ENCODE results near the gene NUP58. TPM values are rescaled to one million over a fixed set of nuclear protein-coding genes. Genes with fewer than 3 reads are reported as not detected.
"Not testable (repeated sequence)": the region's sequence is repeated elsewhere in the genome, so short reads cannot be mapped to it uniquely, and the experiment has no call there.

Gene NUP58
- total RNA-seq, 1 experiment from 2014 or later = 106 TPM

GRCh38 chr13:25353344-25353743 lies 51.9 kb downstream of the NUP58 start:
- Mint-ChIP-seq H3K4me1 (ENCODE audit: insufficient read depth, unreplicated experiment) (no peaks in the 10 kb centered on the region), H3K4me3 (ENCODE audit: unreplicated experiment) (no peak overlapping the region), H3K9me3 (ENCODE audit: unreplicated experiment) (no peaks in the 10 kb centered on the region), H3K27me3 (ENCODE audit: insufficient read depth, unreplicated experiment) (peaks cover 27% of the 10 kb centered on the region), H3K27ac (ENCODE audit: low read depth, unreplicated experiment) (no peak overlapping the region), H3K36me3 (ENCODE audit: insufficient read depth, unreplicated experiment) (peaks cover 4% of the 10 kb centered on the region)
- intact Hi-C loops (cut with micrococcal nuclease) = no loop called here
- BruUV-seq (replicated peaks) = no TSS peak
- no peak for DNase-seq (ENCODE audit: unreplicated experiment)
- ChIA-PET CTCF (interaction anchor here (0.7 kb wide), 1 partner anchor 414 kb away, joined by 3 read pairs; no protein-coding TSS in a partner anchor), POLR2A (interaction anchor here (1.2 to 1.3 kb wide), 2 partner anchors 33 to 74 kb away, joined by 3 read pairs; no protein-coding TSS in a partner anchor)
- TF ChIP-seq, protein P1, sequence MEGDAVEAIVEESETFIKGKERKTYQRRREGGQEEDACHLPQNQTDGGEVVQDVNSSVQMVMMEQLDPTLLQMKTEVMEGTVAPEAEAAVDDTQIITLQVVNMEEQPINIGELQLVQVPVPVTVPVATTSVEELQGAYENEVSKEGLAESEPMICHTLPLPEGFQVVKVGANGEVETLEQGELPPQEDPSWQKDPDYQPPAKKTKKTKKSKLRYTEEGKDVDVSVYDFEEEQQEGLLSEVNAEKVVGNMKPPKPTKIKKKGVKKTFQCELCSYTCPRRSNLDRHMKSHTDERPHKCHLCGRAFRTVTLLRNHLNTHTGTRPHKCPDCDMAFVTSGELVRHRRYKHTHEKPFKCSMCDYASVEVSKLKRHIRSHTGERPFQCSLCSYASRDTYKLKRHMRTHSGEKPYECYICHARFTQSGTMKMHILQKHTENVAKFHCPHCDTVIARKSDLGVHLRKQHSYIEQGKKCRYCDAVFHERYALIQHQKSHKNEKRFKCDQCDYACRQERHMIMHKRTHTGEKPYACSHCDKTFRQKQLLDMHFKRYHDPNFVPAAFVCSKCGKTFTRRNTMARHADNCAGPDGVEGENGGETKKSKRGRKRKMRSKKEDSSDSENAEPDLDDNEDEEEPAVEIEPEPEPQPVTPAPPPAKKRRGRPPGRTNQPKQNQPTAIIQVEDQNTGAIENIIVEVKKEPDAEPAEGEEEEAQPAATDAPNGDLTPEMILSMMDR (IDR thresholded peaks at IDR 0.05; ENCODE audit: unreplicated experiment) = no peak

DNA sequence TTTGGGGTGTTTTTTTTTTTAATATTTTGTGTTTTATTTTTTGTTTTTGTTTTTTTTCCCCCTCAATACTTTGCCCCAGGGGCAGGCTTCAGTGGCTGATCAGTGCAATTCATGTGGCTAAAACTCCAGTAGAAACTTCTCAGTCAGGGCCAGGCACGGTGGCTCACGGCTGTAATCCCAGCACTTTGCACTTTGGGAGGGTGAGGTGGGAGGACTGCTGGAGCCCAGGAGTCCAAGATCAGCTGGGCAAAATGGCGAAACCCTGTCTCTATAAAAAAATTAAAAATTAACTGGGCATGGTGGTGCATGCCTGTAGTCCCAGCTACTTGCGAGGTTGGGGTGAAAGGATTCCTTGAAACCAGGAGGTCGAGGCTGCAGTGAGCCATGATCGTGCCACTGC lies 53.0 kb downstream of the NUP58 start:
- BruUV-seq (replicated peaks) = no TSS peak
- no peak overlapping the region for H3K4me3 Mint-ChIP-seq (ENCODE audit: unreplicated experiment)
- TF ChIP-seq, protein P1 (IDR thresholded peaks at IDR 0.05; ENCODE audit: unreplicated experiment) = no peak
- H3K36me3 Mint-ChIP-seq (ENCODE audit: insufficient read depth, unreplicated experiment) = peaks cover 4% of the 10 kb centered on the region
- H3K9me3 Mint-ChIP-seq (ENCODE audit: unreplicated experiment) = no peaks in the 10 kb centered on the region
- peaks cover 27% of the 10 kb centered on the region for H3K27me3 Mint-ChIP-seq (ENCODE audit: insufficient read depth, unreplicated experiment)
- POLR2A ChIA-PET = no interaction called here
- intact Hi-C loops (cut with micrococcal nuclease) = no loop called here
- no peaks in the 10 kb centered on the region for H3K4me1 Mint-ChIP-seq (ENCODE audit: insufficient read depth, unreplicated experiment)
- CTCF ChIA-PET = no interaction called here
- H3K27ac Mint-ChIP-seq (ENCODE audit: low read depth, unreplicated experiment) = no peak overlapping the region
- no peak for DNase-seq (ENCODE audit: unreplicated experiment)

DNA sequence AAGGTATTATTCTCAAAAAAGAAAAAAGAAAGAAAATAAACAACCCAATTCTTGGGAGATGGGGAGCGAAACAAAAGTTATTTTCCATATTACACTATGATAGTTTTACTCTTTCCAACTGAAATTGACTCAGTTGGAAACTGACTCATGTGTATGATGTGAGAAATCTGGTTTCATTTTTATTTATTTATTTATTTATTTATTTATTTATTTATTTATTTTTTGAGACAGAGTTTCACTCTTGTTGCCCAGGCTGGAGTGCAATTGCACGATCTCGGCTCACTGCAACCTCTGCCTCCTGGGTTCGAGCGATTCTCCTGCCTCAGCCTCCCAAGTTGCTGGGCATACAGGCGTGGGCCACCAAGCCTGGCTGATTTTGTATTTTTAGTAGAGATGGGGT lies 59.0 kb downstream of the NUP58 start:
- POLR2A ChIA-PET; H3K27ac Mint-ChIP-seq (ENCODE audit: low read depth, unreplicated experiment); intact Hi-C loops (cut with micrococcal nuclease); CTCF ChIA-PET; H3K36me3 Mint-ChIP-seq (ENCODE audit: insufficient read depth, unreplicated experiment); BruUV-seq (replicated peaks); H3K4me1 Mint-ChIP-seq (ENCODE audit: insufficient read depth, unreplicated experiment); H3K9me3 Mint-ChIP-seq (ENCODE audit: unreplicated experiment); DNase-seq (ENCODE audit: unreplicated experiment); H3K27me3 Mint-ChIP-seq (ENCODE audit: insufficient read depth, unreplicated experiment); H3K4me3 Mint-ChIP-seq (ENCODE audit: unreplicated experiment): not testable (repeated sequence)

- Mint-ChIP-seq H3K27ac (ENCODE audit: low read depth, unreplicated experiment) (no peak overlapping the region), H3K9me3 (ENCODE audit: unreplicated experiment) (no peaks in the 10 kb centered on the region), H3K4me1 (ENCODE audit: insufficient read depth, unreplicated experiment) (no peaks in the 10 kb centered on the region), H3K36me3 (ENCODE audit: insufficient read depth, unreplicated experiment) (no peaks in the 10 kb centered on the region), H3K27me3 (ENCODE audit: insufficient read depth, unreplicated experiment) (peaks cover 24% of the 10 kb centered on the region), H3K4me3 (ENCODE audit: unreplicated experiment) (no peak overlapping the region)
- intact Hi-C loops (cut with micrococcal nuclease) = no loop called here
- no peak for DNase-seq (ENCODE audit: unreplicated experiment)
- no TSS peak for BruUV-seq (replicated peaks)
- ChIA-PET POLR2A (interaction anchor here (1.0 kb wide), 1 partner anchor 10 kb away, joined by 3 read pairs; no protein-coding TSS in a partner anchor), CTCF (interaction anchor here (2.5 kb wide), 1 partner anchor 9 kb away, joined by 21 read pairs; no protein-coding TSS in a partner anchor)
- TF ChIP-seq, protein P1 (IDR thresholded peaks at IDR 0.05; ENCODE audit: unreplicated experiment) = no peak
These were observed 64.4 kb downstream of the NUP58 start for GRCh38 chr13:25365720-25366235.

Measured in MCF 10A (cell line).